ENCODE data around the gene F11.
"Not testable (repeated sequence)": the region's sequence is repeated elsewhere in the genome, so short reads cannot be mapped to it uniquely, and the experiment has no call there.

The F11 gene

DNA sequence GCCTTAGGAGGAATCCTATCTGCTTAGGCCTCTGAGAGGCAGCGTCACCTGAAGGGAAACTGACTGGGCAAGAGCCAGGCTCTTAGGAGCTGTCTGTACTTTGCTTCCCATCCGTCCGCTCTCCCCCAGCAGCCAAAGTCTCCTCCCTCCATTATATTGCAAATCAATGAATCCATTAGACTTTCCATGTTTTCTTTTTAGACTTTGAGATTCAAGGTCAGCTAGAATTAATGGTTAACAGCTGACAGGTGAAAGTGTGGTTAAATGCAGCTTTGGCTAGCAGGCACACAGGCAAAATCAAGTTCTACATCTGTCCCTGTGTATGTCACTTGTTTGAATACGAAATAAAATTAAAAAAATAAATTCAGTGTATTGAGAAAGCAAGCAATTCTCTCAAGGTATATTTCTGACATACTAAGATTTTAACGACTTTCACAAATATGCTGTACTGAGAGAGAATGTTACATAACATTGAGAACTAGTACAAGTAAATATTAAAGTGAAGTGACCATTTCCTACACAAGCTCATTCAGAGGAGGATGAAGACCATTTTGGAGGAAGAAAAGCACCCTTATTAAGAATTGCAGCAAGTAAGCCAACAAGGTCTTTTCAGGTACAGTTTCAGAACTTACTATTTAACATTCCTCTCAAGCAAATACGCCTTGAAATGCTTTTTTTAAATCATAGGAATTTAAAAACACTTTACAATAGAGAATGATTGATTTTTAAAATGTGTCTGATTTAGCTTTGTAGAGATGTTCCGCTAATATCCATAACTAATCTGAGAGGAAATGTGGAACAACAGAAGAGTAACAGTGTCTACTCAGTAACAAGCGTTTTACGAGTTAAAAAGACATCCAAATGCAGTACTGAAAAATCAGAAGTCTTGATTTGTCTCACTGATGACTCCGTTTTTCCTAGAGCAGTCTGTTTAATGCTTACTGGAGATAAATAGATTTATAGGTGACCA, at the start of gene F11:
Gene F11 (plus strand): TSS at position 507 of the 970 bp plus-strand sequence. CDS start 948 bp downstream, outside the sequence.
- no peak for DNase-seq

DNA sequence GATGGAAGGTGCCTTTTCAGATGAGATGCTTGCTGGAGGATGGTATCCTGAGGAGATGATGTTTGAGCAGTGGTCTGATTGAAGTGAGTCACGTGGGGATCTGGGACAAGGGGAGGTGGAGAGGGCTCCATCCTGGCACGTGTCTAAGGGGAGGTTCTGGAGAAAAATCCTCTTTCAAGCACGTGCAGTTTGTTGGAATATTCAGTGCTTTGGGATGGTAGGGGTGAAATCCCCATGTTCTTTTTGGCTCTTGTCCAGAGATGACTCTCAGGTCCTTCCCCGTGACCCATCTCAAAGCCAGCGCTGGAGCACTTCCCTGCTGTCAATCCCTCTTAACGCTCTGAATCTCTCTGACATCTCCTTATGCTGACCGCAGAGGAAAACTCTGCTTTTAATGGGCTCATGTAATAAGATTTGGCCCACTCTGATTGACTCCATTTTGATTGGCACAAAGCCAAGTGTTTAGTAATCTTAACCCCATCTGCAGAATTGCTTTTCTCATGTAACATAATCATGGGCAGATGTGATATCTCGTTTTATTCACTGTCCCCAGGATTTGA, 49.4 kb upstream of the F11 start:
- DNase-seq, result no peak

DNA sequence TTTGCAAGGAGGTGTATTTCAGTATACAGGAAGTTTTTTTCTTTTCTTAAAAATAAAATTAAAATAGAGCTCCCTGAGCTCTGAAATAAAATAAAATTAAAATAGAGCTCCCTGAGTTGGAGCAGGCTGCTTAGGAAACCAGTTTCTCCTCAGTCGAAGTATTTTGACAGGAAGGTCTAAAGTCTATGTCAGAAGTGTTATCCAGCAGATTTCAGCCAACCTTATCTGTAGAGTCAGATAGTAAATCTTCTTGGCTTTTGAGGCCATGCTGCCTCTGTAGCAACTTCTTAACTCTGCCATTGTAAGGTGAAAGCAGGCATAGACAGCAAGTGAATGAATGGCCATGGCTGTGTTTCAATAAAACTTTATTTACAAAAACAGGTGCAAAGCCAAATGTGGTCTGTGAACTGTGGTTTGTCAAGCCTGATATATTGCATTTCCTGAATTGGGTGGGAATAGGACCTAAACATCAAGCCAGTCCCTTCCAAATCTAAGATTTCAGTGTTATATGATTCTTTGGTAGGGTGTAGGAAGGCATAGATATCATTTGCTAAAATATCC, 48.2 kb upstream of the F11 start:
- DNase-seq, result no peak

DNA sequence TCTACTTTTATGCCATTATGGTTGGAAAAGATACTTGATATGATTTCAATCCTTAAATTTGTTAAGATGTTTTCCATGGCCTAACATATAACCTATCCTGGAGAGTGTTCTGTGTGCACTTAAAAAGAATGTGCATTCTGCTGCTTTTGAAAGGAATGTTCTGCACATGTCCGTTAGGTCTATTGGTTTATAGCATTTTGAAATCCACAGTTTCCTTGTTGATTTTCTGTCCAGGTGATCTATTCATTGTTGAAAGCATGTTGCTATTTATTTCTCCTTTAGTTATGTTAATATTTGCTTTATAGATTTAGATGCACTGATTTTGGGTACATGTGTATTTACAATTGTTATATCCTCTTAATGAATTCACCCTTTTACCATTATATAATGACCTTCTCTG, 44.4 kb upstream of the F11 start:
- no peak for DNase-seq

DNA sequence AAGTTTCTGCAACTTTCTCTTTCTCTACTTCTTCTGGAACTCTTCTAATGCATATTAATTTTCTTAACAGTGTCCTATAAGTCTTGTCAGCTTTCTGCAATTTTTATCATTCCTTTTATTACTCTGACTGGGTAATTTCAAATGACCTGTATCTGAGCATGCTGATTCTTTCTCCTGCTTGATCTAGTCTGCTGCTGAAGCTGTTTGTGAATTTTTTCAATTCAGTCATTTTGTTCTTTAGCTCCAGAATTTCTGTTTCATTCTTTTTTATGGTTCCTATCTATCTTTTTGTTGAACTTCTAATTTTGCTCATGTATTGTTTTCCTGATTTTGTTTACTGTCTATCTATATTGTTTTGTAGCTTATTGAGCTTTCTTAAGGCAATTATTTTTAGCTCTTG, 40.1 kb upstream of the F11 start:
- no peak for DNase-seq

DNA sequence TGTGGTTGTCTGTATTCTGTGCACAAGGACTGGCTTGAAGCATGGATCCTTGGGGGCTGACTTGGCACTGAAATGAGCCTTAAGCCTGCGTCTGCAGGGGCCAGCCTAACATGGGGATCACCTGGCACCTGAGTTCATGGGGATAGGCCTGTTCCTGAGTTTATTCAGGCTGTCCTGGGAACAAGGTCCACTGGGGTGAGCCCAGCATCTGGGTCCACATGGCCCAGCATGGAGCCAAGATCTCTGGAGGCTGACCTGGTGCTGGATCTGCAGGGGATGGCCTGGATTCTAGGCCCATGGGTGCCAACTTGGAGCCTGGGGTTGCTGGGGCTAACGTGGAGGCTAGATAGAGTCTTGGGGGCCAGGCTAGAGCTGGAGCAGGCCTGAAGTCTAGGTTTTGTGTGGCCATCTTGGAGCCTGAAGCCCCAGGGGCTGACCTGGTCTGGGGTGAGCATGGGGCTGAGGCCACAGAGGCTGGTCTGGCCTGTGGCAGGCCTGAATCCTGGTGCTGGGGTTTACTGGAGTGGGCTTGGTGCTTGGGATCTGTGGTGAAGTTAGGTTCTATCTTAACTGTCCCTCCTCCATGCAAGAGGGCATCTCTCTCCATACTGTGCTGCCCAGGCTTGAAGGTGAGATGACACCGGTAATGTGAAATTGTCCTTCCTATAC, 39.3 kb upstream of the F11 start:
- no peak for DNase-seq

DNA sequence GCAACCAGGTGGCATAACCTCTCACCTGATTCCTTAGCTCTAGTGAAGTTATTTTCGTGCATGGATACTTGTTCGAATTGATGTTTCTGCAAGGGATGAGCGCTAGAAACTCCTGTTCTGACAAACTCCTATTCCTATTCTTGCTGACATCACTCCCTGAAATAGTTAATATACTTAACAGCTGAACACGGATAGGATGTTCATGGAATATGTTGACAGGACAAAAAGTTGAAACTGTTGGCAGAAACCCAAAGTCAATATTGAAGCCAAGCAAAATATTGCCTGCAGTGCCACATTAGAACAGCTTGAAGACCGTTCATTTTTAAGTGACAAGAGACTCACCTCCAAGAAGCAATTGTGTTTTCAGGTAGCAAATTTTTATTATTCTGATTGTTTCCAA, 38.8 kb upstream of the F11 start, which contains the start of gene KLKB1:
Gene KLKB1 (plus strand): TSS at position 287 of the 400 bp plus-strand sequence. CDS start 689 bp downstream, outside the sequence.
- no peak for DNase-seq

DNA sequence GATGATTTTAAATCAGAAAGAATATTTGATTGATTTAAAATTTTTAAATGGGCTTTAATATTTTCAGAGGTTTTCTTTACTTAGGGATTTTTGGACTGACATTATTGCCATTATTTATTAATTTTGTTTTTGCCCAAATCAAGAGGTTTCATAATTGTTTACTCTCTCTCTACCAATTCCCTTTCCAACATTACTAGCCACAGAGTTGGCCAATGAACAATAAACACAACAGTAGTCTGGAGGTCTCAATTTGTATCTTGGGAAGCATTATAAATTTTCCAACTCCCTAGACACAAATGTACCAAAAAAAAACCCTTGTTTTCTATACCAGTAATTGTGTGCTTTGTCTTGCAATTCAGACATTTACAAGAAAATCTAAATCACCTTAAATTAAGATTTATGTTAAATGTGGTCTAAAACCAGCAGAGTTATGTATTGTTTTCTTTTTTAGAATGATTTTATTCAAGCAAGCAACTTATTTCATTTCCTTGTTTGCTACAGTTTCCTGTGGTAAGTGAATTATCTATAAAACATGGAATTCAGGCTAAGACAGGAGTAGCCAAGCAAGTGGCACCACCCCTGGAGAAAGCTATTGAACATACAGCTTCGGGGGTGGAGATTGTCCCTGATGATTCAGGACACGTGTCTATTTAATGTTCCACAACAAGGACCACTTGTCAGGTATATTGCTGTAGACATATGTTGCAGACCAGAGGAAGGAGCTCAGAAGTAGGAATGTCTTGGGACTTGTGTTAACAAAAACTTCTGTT, 38.1 kb upstream of the F11 start:
- DNase-seq, result no peak

DNA sequence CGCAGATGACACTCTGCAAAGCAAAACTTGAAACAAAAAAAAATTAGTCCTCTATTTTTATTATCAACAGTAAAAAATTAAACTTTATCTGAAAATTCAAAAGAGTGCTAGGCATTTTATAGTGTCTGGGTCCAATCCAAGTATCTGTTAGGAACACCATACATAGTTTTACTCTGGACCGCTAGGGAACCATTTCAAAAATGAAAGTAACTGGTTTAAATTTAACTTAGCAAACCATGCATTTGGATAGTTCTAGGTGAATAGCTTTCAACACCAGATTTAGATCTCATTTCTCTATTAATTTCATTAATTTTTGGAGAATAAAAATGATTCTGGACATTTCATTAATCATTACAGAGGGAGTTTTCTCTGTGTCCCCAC, 37.5 kb upstream of the F11 start:
- no peak for DNase-seq

DNA sequence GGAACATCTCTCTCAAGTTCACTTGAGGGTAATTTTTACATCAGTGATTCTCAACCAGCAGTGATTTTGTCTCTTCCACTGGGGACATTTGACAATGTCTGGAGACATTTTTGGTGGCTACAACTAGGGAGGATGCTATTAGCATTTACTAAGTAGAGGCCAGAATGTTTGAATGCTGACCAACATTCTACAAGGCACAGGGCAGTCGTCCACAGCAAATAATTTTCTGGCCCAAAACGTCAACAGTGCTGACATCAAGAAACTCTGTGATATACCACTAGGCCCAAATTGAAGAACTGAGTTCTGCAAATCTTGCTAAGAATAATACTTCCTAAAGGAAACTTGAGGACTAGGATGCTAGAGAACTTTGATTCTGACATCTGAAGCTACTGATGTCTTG, 31.6 kb upstream of the F11 start:
- DNase-seq, result no peak

DNA sequence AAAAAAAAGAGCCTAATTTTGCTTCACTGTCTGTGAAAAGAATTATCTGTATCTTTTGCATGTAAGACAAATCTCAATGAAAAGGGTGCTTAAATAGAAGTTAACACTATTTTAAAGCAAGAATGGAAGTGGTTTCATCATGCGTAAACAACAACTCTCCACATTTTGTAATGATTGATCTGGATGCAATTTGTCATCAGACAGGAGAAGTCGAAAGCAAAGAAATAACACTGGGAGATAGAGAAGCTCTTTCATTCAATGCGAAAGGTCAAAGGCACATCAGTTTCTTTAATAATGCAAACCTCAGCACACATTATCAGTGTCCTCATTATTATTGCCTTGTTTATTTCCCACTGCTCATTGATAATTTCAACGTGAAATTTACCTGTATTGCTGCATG, 29.9 kb upstream of the F11 start:
- DNase-seq, result no peak

DNA sequence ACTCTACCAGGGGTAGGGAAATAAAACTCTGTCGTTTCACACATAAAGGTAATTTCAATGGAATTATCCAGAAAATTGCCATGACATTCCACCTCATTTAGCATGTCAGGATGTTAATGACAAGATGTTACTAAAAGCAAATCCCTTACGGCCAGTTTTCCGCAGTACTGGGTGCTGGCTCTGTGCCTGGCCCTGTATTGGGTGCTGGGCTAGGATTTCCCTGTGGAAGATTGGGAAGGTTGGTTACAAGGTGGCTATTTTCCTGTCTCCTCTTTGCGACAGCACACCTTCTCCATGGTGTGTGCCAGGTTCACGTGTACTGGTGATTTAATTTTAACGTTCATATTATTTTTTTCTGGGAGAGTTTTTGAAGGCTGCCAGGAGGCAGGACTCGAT, 25.5 kb upstream of the F11 start:
- DNase-seq, result no peak

DNA sequence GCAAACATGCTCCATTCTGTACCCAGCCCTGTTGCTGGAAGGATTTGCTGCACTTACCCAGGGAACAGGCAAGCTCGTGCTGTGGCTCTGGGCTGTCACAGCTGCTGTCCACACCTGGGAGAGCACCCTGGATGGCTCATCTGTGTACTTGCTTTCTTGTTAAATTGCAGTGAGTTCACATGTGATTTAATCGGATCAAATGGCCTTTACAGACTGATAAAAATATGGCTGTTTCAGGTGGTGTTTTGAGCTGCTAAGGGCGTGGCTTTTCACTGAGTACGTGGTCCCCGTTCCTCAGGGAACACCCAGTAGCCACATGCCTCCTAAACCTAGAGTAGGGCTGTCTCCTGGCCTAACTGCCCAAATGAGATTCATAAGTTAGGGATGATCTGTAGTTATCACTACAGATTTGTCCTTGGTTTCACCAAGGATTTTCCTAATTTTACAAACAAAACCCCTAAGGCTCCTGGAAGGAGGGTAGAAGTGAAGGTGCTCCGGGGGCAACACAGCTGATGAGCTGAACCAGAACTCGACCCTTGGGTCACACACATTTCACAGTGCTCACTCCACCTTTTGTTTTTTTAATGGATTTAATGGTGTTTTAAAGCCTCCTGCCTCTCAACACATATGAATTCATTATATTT, 25.0 kb upstream of the F11 start:
- no peak for DNase-seq

DNA sequence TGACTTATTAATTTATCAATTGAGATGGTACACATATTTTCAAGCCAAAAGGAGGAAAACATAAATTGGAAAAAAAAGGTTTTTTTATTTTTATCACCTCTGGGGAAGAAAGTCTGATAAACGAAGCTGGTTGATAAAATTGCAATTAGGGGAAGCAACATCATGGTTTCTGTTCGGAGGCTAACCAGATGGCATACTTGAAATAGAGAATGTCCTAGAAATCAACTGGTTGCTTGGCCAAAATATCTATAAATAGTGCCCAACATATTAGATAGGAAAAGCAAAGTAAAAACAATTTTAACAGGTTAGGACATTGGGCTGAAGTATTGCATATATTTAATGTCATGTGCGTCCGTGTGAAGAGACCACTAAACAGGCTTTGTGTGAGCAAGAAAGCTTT, 24.4 kb upstream of the F11 start:
- no peak for DNase-seq

DNA sequence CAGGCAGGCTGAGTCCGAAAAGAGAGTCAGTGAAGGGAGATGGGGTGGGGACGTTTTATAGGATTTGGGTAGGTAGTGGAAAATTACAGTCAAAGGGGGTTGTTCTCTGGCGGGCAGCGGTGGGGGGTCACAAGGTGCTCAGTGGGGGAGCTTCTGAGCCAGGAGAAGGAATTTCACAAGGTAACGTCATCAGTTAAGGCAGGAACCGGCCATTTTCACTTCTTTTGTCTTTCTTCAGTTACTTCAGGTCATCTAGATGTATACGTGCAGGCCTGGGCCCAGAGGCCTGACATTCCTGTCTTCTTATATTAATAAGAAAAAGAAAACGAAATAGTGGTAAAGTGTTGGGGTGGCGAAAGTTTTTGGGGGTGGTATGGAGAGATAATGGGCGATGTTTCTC, 24.0 kb upstream of the F11 start:
- not testable (repeated sequence) for DNase-seq

DNA sequence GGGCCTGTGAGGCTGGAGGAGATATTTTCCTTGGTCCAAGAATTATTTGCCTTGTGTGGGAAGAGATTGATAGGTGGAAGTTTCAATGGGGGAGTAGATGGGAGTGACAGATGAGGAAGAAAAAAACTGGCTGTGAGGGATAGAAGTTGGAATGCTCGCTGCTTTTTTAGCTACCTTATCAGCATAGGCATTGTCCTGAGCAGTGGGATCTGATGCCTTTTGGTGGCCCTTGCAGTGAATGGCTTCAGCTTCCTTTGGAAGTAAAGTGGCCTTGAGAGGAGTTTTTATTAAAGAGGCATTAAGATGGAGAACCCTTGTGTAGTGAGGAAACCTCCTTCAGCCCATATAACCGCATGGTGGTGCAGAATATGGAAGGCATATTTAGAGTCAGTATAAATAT, 22.7 kb upstream of the F11 start:
- no peak for DNase-seq

DNA sequence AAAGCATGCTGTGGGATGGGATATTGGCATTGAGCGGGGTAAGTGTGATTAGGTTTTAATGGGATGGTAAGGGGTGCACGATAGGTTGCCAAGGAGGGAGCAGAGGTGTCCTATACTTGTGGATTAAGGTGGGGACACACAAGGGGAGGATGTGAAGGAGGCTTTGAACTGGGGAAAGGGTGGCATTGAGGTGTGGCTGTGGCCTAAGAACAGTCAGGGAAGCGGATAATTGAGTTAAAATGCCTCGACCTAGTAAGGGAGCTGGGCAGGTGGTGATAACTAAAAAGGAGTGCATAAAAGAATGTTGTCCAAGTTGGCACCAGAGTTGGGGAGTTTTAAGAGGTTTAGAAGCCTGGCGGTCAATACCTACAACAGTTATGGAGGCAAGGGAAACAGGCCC, 21.2 kb upstream of the F11 start:
- no peak for DNase-seq

DNA sequence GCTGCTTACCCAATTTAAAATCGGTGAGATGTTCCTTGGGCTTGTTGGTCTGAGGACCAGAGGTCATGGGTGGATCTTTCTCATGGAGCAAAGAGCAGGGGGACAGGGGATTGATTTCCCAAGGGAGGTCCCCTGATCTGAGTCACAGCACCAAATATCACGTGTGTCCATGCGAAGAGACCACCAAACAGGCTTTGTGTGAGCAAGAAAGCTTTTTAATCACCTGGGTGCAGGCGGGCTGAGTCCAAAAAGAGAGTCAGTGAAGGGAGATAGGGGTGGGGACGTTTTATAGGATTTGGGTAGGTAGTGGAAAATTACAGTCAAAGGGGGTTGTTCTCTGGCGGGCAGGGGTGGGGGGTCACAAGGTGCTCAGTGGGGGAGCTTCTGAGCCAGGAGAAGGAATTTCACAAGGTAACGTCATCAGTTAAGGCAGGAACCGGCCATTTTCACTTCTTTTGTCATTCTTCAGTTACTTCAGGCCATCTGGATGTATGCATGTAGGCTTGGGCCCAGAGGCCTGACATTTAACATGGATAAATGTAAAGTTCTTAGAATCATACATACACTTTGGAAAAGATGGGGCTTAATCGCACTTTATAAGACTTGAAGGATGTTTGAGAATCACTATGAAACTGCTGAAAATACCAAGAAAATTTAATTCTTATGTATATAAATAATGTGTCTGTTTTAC, 18.8 kb upstream of the F11 start:
- not testable (repeated sequence) for DNase-seq

DNA sequence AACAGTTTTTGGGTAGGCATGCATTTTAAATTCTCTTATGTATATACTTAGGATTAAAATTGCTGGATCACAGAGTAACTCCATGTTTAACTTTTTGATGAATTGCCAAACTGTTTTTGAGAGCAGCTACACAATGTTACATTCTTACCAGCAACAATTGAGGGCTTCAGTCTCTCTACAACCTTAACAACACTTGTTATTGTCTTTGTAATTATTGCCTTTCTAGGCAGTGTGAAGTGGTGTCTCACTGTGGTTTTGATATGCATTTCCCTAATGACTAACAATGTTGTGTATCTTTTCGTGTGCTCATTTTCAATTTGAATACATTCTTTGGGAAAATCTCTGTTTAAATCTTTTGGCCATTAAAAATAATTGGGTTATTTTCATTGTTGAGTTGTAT, 17.3 kb upstream of the F11 start:
- DNase-seq, result no peak

DNA sequence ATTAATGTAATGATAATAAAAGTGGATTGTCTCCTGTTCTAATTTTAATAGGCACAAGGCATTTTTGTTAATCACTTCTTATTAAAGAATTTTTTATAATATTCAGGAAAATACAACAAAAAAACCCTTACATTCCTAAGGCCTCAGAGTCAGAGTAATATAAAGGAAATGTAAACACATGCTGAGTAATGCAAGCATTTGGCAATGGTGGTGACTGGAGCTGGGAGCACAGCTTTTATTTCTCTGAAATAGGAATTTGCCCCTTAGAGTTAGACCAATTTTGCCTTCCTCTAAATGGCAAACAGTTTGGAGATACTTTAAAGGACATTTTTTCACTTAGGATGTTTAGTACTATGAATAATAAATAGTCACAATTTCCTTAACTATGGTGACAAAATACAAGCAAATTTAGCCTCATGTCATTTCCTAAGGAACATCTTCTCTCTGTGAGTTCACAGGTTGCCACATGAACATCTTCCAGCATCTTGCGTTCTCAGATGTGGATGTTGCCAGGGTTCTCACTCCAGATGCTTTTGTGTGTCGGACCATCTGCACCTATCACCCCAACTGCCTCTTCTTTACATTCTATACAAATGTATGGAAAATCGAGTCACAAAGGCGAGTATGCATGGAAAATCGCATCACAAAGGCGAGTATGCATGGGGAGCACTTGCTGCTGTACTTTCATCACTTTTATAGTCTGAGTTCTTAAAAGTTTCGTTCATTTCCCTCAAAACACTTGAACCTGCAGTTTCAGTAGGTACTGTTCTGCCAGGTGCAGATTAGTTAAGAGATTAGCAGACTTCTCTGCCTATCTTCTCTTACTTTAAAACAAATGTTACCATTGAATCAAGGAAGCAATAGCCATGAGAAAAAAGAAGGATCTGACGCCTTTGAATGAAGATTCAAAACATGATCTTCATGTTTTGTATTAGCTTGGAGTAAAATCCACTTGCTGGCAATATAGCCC, 15.9 kb upstream of the F11 start:
- no peak for DNase-seq

Data from activated CD4-positive, alpha-beta T cell treated with anti-CD3 and anti-CD28 coated beads, Interleukin-2, amount 50 U/mL, for 16 hours (primary cell).